ELR (cell line): ENCODE results near the gene HSPA1A.
A peak's percentile ranks its signal among the peaks of the same experiment; 100 is the strongest.
"Not testable (repeated sequence)": the region's sequence is repeated elsewhere in the genome, so short reads cannot be mapped to it uniquely, and the experiment has no call there.

ENCODE experiments used
- DNase-seq: peaks from one replicate; pipeline ENCODE4 v3.0.0-alpha.2; 2015; ENCODE audit warnings: low read depth

HSPA1A gene

GRCh38 chr6:31781244-31782125, 33.9 kb upstream of the HSPA1A start:
- no peak for DNase-seq

DNA sequence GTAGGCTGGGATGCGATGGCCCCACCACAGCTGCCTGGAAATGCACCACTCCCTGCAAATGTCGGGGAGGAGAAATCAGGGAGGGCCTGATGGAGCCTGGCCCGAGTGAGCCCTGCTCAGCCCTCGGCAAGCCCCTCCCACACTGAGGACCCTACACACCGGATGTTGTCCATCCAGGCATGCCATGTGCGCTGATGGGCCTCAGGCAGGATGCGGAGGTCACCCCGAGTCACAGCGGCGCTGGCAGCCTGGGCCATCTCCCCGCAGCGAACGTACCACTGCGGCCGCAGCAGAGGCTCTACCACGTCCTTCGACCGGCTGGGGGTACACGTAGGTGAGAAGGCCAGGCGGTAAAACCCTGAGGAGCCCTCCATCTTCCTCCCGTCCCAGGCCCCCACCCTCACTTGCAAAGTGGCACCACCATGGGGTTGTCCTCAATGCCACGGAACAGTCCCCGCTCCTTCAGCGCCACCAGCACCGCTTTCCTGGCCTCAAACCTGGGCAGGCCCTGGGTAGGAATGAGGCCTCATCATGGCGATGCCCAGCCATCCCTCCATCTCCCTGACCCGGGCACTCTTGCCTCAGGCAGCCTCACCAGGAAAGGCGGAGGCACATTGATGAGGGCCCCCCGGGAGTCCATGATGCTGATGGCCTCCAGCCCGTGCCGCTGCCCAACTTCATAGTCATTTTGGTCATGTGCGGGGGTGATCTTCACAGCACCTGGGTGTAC, 33.1 kb upstream of the HSPA1A start:
- no peak for DNase-seq

- DNase-seq, result no peak
Measured at GRCh38 chr6:31784098-31784925, 31.0 kb upstream of the HSPA1A start.

DNA sequence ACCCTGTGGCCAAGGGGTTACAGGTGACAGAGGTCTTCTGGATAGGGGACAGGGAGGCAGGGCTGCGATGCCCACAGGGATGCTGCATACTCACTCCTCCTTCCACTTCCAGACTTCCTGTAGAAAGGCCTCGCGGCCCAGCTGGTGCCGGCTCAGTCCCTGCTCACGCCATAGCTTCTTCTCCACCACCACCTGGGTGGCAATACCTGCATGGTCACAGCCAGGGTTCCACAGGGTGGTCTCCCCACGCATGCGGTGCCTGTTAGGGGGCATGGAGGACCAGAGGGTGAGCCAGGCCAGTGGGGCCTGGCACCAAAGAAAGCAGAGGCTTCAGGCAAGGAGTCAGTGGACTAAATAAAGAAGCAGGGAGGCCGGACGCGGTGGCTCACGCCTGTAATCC, 29.9 kb upstream of the HSPA1A start:
- DNase-seq, result no peak

DNA sequence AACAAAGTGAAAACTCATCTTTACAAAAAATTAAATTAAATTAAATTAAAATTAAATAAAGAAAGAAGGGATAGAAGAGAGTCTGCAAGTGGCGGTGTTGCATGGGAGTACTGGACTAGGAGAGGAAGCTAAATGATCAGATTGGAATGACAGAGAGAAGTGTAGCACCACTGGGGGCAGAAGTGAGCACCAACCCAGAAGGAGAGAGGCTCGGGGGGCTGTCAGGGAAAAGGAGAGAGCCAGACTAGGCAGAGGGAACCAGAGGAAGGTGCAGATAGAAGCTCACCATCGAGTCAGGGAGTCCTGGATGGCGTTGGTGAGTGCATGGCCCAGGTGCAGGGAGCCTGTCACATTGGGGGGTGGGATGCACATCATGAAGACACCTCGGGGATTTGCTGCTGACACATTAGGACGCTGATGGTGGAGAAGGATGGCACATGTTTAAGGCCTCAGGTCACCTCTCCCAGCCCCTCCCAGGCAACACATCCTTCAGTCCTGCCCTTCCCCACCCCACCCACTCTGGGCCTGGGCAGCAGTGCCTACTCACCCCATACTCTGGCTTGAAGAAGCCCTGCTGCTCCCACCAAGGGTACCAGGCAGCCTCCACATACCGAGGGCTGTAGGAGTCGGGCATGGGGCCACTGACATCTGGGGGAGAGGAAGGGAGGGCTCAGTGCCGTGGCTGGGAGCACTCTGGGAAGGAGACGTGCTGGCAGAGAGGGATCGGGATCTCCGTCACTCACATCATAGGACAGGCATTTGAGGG, 23.8 kb upstream of the HSPA1A start:
- DNase-seq, result peak; percentile 75

GRCh38 chr6:31792090-31792374, 23.3 kb upstream of the HSPA1A start:
- no peak for DNase-seq

GRCh38 chr6:31792761-31793171, 22.6 kb upstream of the HSPA1A start:
- DNase-seq, result peak; percentile 93

- not testable (repeated sequence) for DNase-seq
Measured at GRCh38 chr6:31793927-31794245, 21.5 kb upstream of the HSPA1A start.

DNA sequence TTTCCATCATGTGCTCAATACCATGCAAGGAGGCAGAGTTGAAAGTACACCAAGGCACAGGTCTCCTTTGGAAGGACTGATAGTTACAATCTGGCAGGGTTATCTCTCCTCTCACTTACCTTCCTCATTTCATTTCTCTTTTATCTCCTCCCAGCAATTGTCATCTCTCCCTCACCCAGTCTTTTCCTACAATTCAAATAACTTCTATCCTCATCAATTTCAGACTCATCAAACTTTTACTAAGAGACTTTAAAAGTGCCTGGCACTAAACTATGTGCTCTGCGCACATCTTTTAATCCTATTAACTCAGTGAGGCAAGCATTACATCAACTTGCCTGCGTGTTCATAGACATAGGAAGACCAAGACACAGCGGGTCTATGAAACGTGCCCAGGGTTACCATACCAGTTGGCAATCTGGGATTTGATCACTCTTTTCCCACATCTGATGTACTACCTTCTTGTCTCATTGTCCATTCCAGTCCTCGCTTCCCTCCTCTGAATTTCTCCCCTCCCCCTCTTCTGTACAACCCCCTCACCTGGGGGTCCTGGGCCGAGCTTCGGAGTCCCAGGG, 21.0 kb upstream of the HSPA1A start:
- peak; percentile 57 for DNase-seq

- DNase-seq, result no peak
Measured at GRCh38 chr6:31794866-31795615, 20.3 kb upstream of the HSPA1A start.

DNA sequence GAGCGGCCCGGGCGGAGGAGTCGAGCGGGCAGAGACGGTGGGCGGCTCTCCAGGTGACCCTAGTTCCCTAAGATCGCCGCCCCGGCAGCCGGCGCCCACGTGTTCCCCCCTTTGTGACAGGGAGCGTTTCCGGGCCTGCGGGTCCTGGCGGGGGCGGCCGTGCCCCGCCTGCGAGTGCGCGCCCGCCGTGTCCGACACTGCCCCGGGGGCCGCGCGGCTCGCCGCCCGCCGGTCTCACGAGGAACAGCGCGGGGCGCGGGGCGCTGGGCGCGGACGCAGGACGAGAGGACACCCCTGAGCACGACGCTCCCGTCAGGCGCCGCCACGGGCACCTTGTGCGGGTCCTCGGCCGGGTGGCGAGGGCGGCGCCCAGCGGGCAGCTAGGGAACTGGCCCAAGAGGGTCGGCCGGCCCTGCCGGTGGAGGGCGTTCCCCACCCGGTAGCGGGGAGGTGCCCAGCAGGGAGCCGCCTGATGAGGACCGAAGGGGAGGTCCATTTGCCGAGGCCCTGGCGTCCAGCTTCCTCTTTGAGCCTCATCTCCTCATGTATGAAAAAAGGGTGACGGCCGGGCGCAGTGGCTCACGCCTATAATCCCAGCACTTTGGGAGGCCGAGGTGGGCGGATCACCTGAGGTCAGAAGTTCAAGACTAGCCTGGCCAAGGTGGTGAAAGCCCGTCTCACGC, 19.6 kb upstream of the HSPA1A start, which contains the start of gene VARS1:
VARS1 (minus strand) TSS at position 137 of the 683 bp plus-strand sequence. CDS start 535 bp downstream, outside the sequence.
- peak; percentile 96 for DNase-seq

DNA sequence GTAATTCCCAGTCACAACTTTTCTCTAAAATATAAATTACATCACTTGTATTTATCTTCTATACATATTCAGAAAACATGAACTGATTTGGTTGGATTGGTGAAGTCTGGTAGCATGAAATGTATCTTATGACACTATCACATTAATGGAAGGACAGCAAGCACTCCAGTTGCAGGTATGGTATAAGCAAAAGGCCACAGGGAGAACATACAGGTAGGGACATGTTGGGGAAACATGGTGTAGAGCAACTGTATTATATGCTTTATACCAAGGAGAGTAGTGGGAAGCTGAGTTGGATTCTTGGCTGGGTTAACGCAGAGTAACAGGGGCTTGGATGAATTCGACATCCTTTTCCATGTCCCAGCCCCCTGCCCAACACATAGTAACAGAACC, 18.4 kb upstream of the HSPA1A start:
- DNase-seq, result no peak

DNA sequence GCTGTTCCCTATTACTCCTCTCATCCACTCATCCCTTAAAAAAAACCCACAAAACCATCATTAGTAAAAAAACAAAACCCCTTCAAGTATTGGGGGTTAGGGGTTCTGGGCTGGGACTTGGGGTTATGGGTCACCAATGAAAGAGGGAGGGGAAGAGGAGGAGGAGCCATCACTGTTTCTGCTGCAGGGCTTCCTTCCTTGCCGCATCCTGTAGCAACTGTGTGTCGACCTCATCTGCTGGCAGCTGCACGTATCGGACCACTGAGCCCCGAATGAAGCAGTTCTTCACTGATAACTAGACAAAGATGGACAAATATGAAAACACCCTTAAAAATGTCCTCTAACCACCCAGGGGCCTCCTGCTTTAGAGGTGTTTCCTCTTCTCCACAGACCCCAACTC, 17.8 kb upstream of the HSPA1A start:
- DNase-seq, result no peak

GRCh38 chr6:31799781-31800180, 15.6 kb upstream of the HSPA1A start:
- no peak for DNase-seq

DNA sequence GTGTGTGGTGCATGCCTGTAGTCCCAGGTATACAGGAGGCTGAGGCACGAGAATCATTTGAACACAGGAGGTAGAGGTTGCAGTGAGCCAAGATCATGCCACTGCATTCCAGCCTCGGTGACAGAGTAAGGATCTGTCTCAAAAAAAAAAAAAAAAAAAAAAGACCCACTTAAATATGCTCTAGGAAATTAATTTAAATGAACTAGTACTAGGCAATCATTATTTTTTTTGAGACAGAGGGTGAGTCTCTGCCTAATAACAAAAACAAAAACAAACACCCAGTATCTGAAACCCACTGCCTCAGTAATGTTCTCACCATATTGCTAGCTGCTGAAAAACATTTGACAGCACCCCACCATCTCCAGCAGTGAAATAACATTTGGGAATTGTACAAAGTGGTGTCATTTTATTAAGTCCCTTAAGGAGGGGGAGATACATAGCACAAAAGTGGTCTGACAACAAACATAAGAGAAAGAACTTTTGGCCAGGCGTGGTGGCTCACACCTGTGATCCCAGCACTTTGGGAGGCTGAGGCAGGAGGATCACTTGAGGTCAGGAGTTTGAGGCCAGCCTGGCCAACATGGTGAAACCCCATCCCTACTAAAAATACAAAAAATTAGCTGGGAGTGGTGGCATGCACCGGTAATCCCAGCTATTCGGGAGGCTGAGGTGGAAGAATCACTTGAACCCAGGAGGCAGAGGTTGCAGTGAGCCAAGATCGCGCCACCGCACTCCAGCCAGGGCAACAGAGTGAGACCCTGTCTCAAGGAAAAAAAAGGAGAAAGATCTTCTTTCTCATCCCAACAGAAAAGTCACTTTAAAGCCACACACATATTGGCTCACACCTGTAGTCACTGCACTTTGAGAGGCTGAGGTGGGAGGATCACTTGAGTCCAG, 14.1 kb upstream of the HSPA1A start:
- DNase-seq, result not testable (repeated sequence)

DNA sequence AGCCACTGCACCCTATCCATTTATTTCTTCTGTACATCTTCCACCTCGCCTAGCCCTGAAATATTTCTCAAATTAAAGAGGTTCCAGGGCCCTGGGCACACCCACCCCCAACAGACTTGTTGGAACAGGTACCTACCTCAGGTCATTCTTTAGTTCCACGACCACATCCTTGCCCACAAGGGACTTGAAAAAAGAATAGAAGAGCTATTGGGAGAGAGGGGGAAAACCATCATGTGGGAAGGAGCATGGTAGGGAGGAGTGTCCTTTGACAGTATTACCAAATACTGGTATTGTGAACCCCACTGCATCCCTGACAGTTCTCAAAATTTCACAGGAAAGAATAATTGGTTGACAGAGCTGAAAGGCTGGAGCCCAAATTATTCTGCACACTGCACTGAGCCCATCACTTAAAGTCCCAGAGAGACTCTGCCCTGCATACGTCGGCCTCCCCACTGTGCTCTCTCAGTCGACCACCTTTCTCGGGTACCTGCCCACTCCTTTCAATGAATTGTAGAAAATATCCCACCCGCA, 9.3 kb upstream of the HSPA1A start:
- no peak for DNase-seq

GRCh38 chr6:31806470-31807272, 8.7 kb upstream of the HSPA1A start, which contains the start of gene LSM2:
Gene LSM2 (minus strand): TSS chr6:31806966. CDS start chr6:31806757, 209 bp downstream.
- peak; percentile 97 for DNase-seq

DNA sequence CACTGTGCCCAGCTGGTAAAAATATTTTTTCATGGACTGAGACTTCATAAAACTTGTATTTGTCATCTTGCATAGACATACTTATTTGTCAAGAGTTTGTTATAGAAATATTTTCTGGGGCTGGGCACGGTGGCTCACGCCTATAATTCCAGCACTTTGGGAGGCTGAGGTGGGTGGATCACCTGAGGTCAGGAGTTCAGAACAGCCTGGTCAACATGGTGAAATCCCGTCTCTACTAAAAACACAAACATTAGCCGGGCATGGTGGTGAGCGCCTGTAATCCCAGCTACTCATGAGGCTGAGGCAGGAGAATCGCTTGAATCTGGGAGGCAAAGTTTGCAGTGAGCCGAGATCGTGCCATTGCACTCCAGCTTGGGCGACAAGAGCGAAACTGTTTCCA, 6.7 kb upstream of the HSPA1A start:
- DNase-seq, result not testable (repeated sequence)
